ENCODE results near the gene XKRX. TPM values are rescaled to one million over a fixed set of nuclear protein-coding genes. Genes with fewer than 3 reads are reported as not detected.

XKRX gene
- total RNA-seq (2014; rRNA removed; shearing (Covaris generic)): 0.31 and 0.39 TPM in 2 replicates

GRCh38 chrX:100928660-100929613, at the start of gene XKRX:
Gene XKRX (minus strand): TSS chrX:100928917. CDS start chrX:100928304, 613 bp downstream.
- DNase-seq (ENCODE audit: low spot score): no peak

DNA sequence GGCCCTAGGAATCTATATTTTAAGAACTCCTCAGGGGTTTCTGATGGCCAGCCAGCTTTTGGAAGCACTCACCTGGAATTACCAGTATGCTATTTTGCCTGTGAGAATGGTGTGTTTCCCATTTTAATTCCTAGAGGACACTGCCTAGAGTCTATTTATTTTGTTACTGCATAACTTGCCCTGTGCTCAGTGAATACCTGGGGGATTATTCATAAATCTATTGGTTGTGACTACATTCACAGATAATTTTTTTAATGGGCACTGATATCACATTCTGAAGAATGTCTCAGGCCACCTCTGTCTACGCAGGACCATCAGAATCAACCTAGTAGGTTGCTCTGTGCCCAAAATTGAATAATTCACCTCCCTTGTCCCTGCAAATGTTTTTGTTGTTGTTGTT, 47.5 kb upstream of the XKRX start:
- no peak for DNase-seq (ENCODE audit: low spot score)

DNA sequence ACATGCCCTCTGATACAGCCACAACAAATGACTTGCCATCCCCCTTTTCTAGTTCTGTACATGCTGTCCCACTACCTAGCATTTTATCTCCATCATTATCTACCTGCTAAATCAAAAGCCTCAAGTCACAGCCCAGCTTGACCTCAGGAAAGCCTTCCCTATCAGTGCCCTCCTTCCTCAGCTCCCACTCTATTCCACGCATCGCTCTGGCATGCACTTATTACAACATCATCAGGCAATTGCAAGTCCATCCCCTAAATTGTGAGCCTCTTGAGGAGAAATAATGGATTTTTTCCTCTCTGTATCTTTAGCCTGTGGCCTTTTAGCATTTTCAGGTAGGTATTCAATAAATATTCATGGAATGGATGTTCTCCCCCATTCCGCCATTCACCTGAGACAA, 46.5 kb upstream of the XKRX start:
- DNase-seq (ENCODE audit: low spot score): no peak

GRCh38 chrX:100973411-100973810, 44.7 kb upstream of the XKRX start:
- DNase-seq (ENCODE audit: low spot score): no peak

DNA sequence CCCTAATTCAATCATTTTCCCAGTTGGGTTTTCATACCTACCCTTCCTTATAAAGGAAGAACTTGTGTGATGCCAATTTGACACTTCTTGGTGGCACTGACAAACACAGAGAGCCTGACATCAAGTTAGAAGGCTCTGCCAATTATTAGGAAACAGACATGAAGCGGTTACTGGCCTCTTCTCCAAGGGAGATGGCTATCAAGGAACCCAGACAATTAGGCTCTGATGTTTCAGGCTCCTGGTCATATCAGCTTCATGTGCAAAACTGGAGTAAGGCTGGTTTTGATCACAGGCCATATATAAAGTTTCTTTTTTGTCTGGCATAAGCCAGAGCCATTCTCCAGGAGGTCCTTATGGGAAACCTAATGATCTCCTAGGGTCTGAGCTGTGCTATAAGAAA, 41.2 kb upstream of the XKRX start:
- DNase-seq (ENCODE audit: low spot score): no peak

GRCh38 chrX:100969408-100969807, 40.7 kb upstream of the XKRX start, which contains the start of gene ARL13A:
Gene ARL13A (plus strand): TSS chrX:100969708. CDS start chrX:100973690, 3,982 bp downstream.
- DNase-seq (ENCODE audit: low spot score): no peak

DNA sequence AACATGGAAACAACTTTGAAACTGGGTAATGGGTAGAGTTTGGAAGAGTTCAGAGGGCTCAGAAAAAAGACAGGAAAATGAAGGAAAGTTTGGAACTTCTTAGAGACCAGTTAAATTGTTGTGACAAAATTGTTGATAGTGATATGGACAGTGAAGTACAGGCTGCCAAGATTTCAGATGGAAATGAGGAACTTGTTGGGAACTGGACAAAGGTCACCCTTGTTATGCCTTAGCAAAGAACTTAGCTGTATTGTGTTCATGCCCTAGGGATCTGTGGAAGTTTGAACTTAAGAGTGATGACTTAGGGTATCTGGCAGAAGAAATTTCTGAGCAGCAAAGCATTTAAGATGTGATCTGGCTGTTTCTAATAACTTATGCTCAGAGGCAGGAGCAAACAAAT, 35.6 kb upstream of the XKRX start:
- DNase-seq (ENCODE audit: low spot score): no peak

GRCh38 chrX:100962811-100963210, 34.1 kb upstream of the XKRX start:
- DNase-seq (ENCODE audit: low spot score): no peak

DNA sequence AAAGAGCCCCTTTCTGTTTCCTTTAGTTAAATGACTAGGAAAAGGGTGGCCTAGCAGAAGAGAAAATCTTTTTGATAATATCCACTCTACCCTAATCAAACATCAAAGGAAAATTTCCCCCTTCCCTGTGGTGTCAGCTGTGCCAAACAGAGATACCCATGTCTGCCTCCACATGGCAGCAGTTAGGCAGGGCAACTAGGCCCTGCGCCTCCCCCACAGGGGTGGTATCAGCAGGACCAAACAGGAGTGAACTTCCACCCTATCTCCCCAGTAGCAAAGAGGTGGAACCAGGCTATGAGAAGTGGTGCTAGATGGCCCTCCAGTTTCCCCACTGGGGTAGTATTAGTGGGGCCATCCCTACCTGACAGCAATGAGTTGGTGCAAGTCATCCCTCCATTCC, 19.8 kb upstream of the XKRX start:
- no peak for DNase-seq (ENCODE audit: low spot score)

GRCh38 chrX:100946299-100946927, 17.7 kb upstream of the XKRX start:
- DNase-seq (ENCODE audit: low spot score): no peak

DNA sequence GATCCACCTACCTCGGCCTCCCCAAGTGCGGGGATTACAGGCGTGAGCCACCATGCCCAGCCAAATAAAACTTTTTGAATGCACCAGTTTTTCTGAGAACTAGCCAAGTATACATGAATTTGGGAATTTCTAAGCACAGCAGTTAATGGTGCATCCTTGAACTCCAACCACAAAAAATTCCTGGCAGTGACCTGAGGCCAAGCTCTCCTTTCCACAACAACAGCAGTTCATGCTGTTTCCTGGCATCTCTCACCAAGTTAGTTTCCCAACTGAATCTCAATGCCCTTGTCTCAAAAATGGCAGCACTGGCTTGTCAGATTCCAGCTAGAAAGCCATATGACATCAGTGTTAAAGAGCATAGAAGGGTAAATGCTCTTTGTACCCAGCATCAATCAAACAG, 15.9 kb upstream of the XKRX start:
- no peak for DNase-seq (ENCODE audit: low spot score)

GRCh38 chrX:100939333-100939732, 10.6 kb upstream of the XKRX start:
- no peak for DNase-seq (ENCODE audit: low spot score)

- DNase-seq (ENCODE audit: low spot score): no peak
Measured at GRCh38 chrX:100935767-100936166, 7.0 kb upstream of the XKRX start.

GRCh38 chrX:100931925-100932285, 3.2 kb upstream of the XKRX start:
- DNase-seq (ENCODE audit: low spot score): no peak

GRCh38 chrX:100931218-100931924, 2.7 kb upstream of the XKRX start:
- DNase-seq (ENCODE audit: low spot score): no peak

GRCh38 chrX:100926453-100926852, 2.3 kb downstream of the XKRX start:
- no peak for DNase-seq (ENCODE audit: low spot score)

GRCh38 chrX:100924375-100924774, 4.3 kb downstream of the XKRX start:
- no peak for DNase-seq (ENCODE audit: low spot score)

- DNase-seq (ENCODE audit: low spot score): no peak
Measured at GRCh38 chrX:100915562-100915961, 13.2 kb downstream of the XKRX start.

- DNase-seq (ENCODE audit: low spot score): no peak
Measured at GRCh38 chrX:100913111-100913510, 15.6 kb downstream of the XKRX start.

GRCh38 chrX:100911731-100912130, 17.0 kb downstream of the XKRX start:
- DNase-seq (ENCODE audit: low spot score): no peak

DNA sequence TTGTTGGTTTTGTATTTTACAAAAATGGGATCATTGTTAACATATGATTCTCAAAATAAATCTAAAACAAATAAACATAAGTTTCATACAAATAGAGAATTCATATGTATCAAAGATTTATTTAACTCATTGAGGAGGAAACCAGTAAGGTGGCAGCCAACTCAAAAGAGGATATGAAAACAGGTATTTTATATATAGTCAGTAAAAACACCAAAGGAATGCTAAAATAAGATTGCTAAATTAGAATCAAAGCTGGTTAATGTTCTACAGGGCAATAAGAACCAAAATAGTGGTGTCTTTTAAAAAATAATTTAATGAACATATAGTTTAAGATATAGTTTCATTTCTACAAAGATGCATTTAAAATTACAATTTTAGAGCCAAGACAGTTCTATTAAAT, 23.1 kb downstream of the XKRX start:
- no peak for DNase-seq (ENCODE audit: low spot score)

- no peak for DNase-seq (ENCODE audit: low spot score)
Measured at GRCh38 chrX:100904433-100904832, 24.3 kb downstream of the XKRX start.

All from H4 (cell line).